Activated CD4-positive, alpha-beta memory T cell treated with anti-CD3 and anti-CD28 coated beads, Interleukin-2, amount 10 ng/mL, durations not matched to agents 7 days and 5 days (primary cell): ENCODE measurements around the gene TMEM141. TPM values are rescaled to one million over a fixed set of nuclear protein-coding genes. Genes with fewer than 3 reads are reported as not detected.
A peak's percentile ranks its signal among the peaks of the same experiment; 100 is the strongest.

Source experiments
- CTCF ChIA-PET: fragments of 350-600 bp; sonication (Branson Sonifier 250); formaldehyde crosslinking; loops from one replicate; lab custom pipeline; 2021; ENCODE audit warnings: antibody characterized with exemption, inconsistent platforms; lab: Charles Lee
- POLR2A ChIA-PET: fragments of 350-600 bp; sonication (Branson Sonifier 250); formaldehyde crosslinking; loops from one replicate; lab custom pipeline; 2021; ENCODE audit warnings: antibody characterized with exemption; lab: Charles Lee
- DNase-seq: peaks from one replicate; pipeline ENCODE4 v3.0.0-alpha.2; 2020
- H3K27ac Mint-ChIP-seq: one replicate; pipeline ENCODE4 v1.8.0; 2021; ENCODE audit warnings: mild to moderate bottlenecking, mixed read lengths
- H3K27me3 Mint-ChIP-seq: one replicate; pipeline ENCODE4 v1.8.0; 2021; ENCODE audit warnings: mixed read lengths
- H3K36me3 Mint-ChIP-seq: one replicate; pipeline ENCODE4 v1.8.0; 2021; ENCODE audit warnings: low read depth, mixed read lengths
- H3K4me1 Mint-ChIP-seq: one replicate; pipeline ENCODE4 v1.8.0; 2021; ENCODE audit warnings: mixed read lengths
- H3K4me3 Mint-ChIP-seq: one replicate; pipeline ENCODE4 v1.8.0; 2021; ENCODE audit warnings: mild to moderate bottlenecking, mixed read lengths
- H3K9me3 Mint-ChIP-seq: one replicate; pipeline ENCODE4 v1.8.0; 2021; ENCODE audit warnings: mixed read lengths
- total RNA-seq, 2 experiments: library from RNA; stranded (reverse); gene quantifications; one replicate each; pipeline ENCODE4 v1.2.3, GENCODE V29; 2021

Gene TMEM141
- 10 to 100 TPM; 39.6 to 42.9 TPM for total RNA-seq

GRCh38 chr9:136790640-136791515 lies at the start of gene TMEM141:
Gene TMEM141, plus strand, starts transcription at chr9:136791344. Its CDS starts 27 bp downstream, at chr9:136791371.
- Mint-ChIP-seq H3K36me3 (peaks cover 4% of the 10 kb centered on the region), H3K4me1 (peaks cover 36% of the 10 kb centered on the region), H3K4me3 (peak within 1 kb of the TSS; percentile 77)

GRCh38 chr9:136741883-136742571 lies 49.1 kb upstream of the TMEM141 start:
- Mint-ChIP-seq H3K9me3 (no peaks in the 10 kb centered on the region), H3K36me3 (no peaks in the 10 kb centered on the region), H3K4me1 (peaks cover 6% of the 10 kb centered on the region), H3K27me3 (peaks cover 14% of the 10 kb centered on the region), H3K27ac (no peak overlapping the region), H3K4me3 (no peak overlapping the region)
- no peak for DNase-seq
- ChIA-PET CTCF (interaction anchor here (1.3 to 1.4 kb wide), 4 partner anchors 8 to 18 kb away, joined by 3 to 8 read pairs (median 6); partner anchors contain the start of gene LCN8), POLR2A (interaction anchor here (0.8 to 1.8 kb wide), 4 partner anchors 8 to 498 kb away, joined by 3 to 12 read pairs (median 4); no protein-coding TSS in a partner anchor)

More at GRCh38 chr9:136790640-136791515, at the start of gene TMEM141:
- peak; percentile 100 for DNase-seq
- peak within 1 kb of the TSS; percentile 89 for H3K27ac Mint-ChIP-seq
- H3K27me3 Mint-ChIP-seq, result peaks cover 5% of the 10 kb centered on the region
- ChIA-PET POLR2A (interaction anchor here (1.1 to 2.9 kb wide), 3 partner anchors 16 to 296 kb away, joined by 3 to 18 read pairs (median 4); partner anchors contain the start of genes MAN1B1 and RABL6), CTCF (interaction anchor here (0.9 to 1.8 kb wide), 12 partner anchors 10 to 296 kb away, joined by 3 to 14 read pairs (median 4); partner anchors contain the start of genes AJM1, MAN1B1 and SAPCD2)
- no peaks in the 10 kb centered on the region for H3K9me3 Mint-ChIP-seq

GRCh38 chr9:136742591-136743391 lies 48.4 kb upstream of the TMEM141 start, which contains the start of gene LCN10:
Gene LCN10, minus strand, starts transcription at chr9:136742940. Its CDS starts 37 bp downstream, at chr9:136742903.
- H3K27ac Mint-ChIP-seq, result no peak within 1 kb of the TSS
- DNase-seq, result no peak
- ChIA-PET POLR2A (interaction anchor here (1.5 to 1.8 kb wide), 2 partner anchors 15 kb away, joined by 8 to 12 read pairs; no protein-coding TSS in a partner anchor), CTCF (interaction anchor here (1.3 kb wide), 1 partner anchor 16 kb away, joined by 7 read pairs; no protein-coding TSS in a partner anchor)
- H3K36me3 Mint-ChIP-seq, result no peaks in the 10 kb centered on the region
- H3K4me3 Mint-ChIP-seq, result no peak within 1 kb of the TSS
- H3K27me3 Mint-ChIP-seq, result peaks cover 14% of the 10 kb centered on the region
- H3K9me3 Mint-ChIP-seq, result no peaks in the 10 kb centered on the region
- peaks cover 6% of the 10 kb centered on the region for H3K4me1 Mint-ChIP-seq

- POLR2A ChIA-PET, result interaction anchor here (1.5 kb wide), 1 partner anchor 16 kb away, joined by 8 read pairs; no protein-coding TSS in a partner anchor
Measured at GRCh38 chr9:136743639-136744211, 47.4 kb upstream of the TMEM141 start.

GRCh38 chr9:136744773-136745172 lies 46.4 kb upstream of the TMEM141 start:
- H3K9me3 Mint-ChIP-seq, result no peaks in the 10 kb centered on the region
- ChIA-PET CTCF (interaction anchor here (0.5 to 0.7 kb wide), 2 partner anchors 18 to 416 kb away, joined by 3 read pairs; no protein-coding TSS in a partner anchor), POLR2A (interaction anchor here (0.7 to 1.6 kb wide), 3 partner anchors 15 to 17 kb away, joined by 3 to 8 read pairs (median 4); no protein-coding TSS in a partner anchor)
- H3K4me3 Mint-ChIP-seq, result no peak overlapping the region
- DNase-seq, result no peak
- peaks cover 14% of the 10 kb centered on the region for H3K27me3 Mint-ChIP-seq
- no peaks in the 10 kb centered on the region for H3K36me3 Mint-ChIP-seq
- H3K4me1 Mint-ChIP-seq, result peaks cover 10% of the 10 kb centered on the region
- no peak overlapping the region for H3K27ac Mint-ChIP-seq

More at GRCh38 chr9:136743639-136744211, 47.4 kb upstream of the TMEM141 start:
- Mint-ChIP-seq H3K9me3 (no peaks in the 10 kb centered on the region), H3K4me1 (peaks cover 6% of the 10 kb centered on the region), H3K27me3 (peaks cover 14% of the 10 kb centered on the region), H3K27ac (no peak overlapping the region), H3K36me3 (no peaks in the 10 kb centered on the region), H3K4me3 (no peak overlapping the region)
- DNase-seq, result no peak
- CTCF ChIA-PET, result interaction anchor here (0.7 kb wide), 1 partner anchor 414 kb away, joined by 3 read pairs; no protein-coding TSS in a partner anchor

GRCh38 chr9:136745389-136746154 lies 45.6 kb upstream of the TMEM141 start:
- H3K36me3 Mint-ChIP-seq, result no peaks in the 10 kb centered on the region
- CTCF ChIA-PET, result no interaction called here
- H3K4me1 Mint-ChIP-seq, result peaks cover 15% of the 10 kb centered on the region
- no peak overlapping the region for H3K4me3 Mint-ChIP-seq
- peaks cover 12% of the 10 kb centered on the region for H3K27me3 Mint-ChIP-seq
- POLR2A ChIA-PET, result interaction anchor here (1.6 kb wide), 1 partner anchor 17 kb away, joined by 4 read pairs; no protein-coding TSS in a partner anchor
- no peak for DNase-seq
- H3K9me3 Mint-ChIP-seq, result no peaks in the 10 kb centered on the region
- H3K27ac Mint-ChIP-seq, result no peak overlapping the region

GRCh38 chr9:136746155-136746490 lies 45.0 kb upstream of the TMEM141 start:
- ChIA-PET CTCF (no interaction called here), POLR2A (interaction anchor here (1.6 kb wide), 1 partner anchor 18 kb away, joined by 4 read pairs; no protein-coding TSS in a partner anchor)
- Mint-ChIP-seq H3K27me3 (peaks cover 10% of the 10 kb centered on the region), H3K27ac (no peak overlapping the region), H3K36me3 (no peaks in the 10 kb centered on the region), H3K9me3 (no peaks in the 10 kb centered on the region), H3K4me3 (no peak overlapping the region), H3K4me1 (peaks cover 16% of the 10 kb centered on the region)
- DNase-seq, result no peak

GRCh38 chr9:136746621-136747020 lies 44.5 kb upstream of the TMEM141 start:
- Mint-ChIP-seq H3K4me3 (no peak overlapping the region), H3K4me1 (peaks cover 14% of the 10 kb centered on the region), H3K27ac (no peak overlapping the region), H3K27me3 (peaks cover 11% of the 10 kb centered on the region), H3K9me3 (peaks cover 3% of the 10 kb centered on the region), H3K36me3 (peaks cover 2% of the 10 kb centered on the region)
- no peak for DNase-seq
- POLR2A ChIA-PET, result no interaction called here
- CTCF ChIA-PET, result no interaction called here

GRCh38 chr9:136747161-136748060 lies 43.7 kb upstream of the TMEM141 start:
- H3K27me3 Mint-ChIP-seq, result peaks cover 17% of the 10 kb centered on the region
- no peak for DNase-seq
- no peak overlapping the region for H3K27ac Mint-ChIP-seq
- H3K4me3 Mint-ChIP-seq, result no peak overlapping the region
- POLR2A ChIA-PET, result no interaction called here
- peaks cover 11% of the 10 kb centered on the region for H3K9me3 Mint-ChIP-seq
- peaks cover 12% of the 10 kb centered on the region for H3K4me1 Mint-ChIP-seq
- H3K36me3 Mint-ChIP-seq, result peaks cover 8% of the 10 kb centered on the region
- CTCF ChIA-PET, result no interaction called here

GRCh38 chr9:136748201-136748600 lies 42.9 kb upstream of the TMEM141 start, which contains the start of gene LCN6:
Gene LCN6, minus strand, starts transcription at chr9:136748525. Its CDS starts 42 bp downstream, at chr9:136748483.
- Mint-ChIP-seq H3K4me3 (no peak within 1 kb of the TSS), H3K9me3 (peaks cover 16% of the 10 kb centered on the region), H3K36me3 (peaks cover 11% of the 10 kb centered on the region), H3K4me1 (peaks cover 12% of the 10 kb centered on the region), H3K27me3 (peaks cover 17% of the 10 kb centered on the region), H3K27ac (no peak within 1 kb of the TSS)
- ChIA-PET CTCF (no interaction called here), POLR2A (interaction anchor here (0.7 kb wide), 1 partner anchor 10 kb away, joined by 3 read pairs; the partner anchor contains the start of gene LCN8)
- DNase-seq, result no peak
